HL-60 (cell line): ENCODE results near the gene KBTBD12.

ENCODE experiments used
- CTCF ChIP-seq: IDR thresholded peaks from one replicate; pipeline ENCODE4 v1.5.1; 2011; ENCODE audit warnings: low read length, control low read depth, inconsistent platforms; ENCODE audit not compliant: insufficient read depth
- POLR2AphosphoS5 ChIP-seq: IDR thresholded peaks from 2 replicates; pipeline ENCODE4 v1.6.1; 2012; ENCODE audit warnings: low read depth
- SPI1 ChIP-seq: IDR thresholded peaks from 2 replicates; pipeline ENCODE4 v1.6.1; 2012; ENCODE audit warnings: low read depth, mild to moderate bottlenecking, borderline replicate concordance

GRCh38 chr3:127985655-127986225 lies 70.7 kb downstream of the KBTBD12 start:
- no peak for TF ChIP-seq CTCF
- TF ChIP-seq SPI1, result no peak
- TF ChIP-seq POLR2AphosphoS5, result no peak
